CD4-positive, alpha-beta T cell (primary cell): ENCODE data around the gene RBM48. TPM values are rescaled to one million over a fixed set of nuclear protein-coding genes. Genes with fewer than 3 reads are reported as not detected.
A peak's percentile ranks its signal among the peaks of the same experiment; 100 is the strongest.

Experiments
- ATAC-seq: fragments of 200-7000 bp; cut with Tn5 transposase; one replicate; pipeline ENCODE4 v1.10.0; 2022; ENCODE audit warnings: mild to moderate bottlenecking; ENCODE audit not compliant: poor library complexity
- CTCF ChIA-PET: fragments of 350-600 bp; sonication (Branson Sonifier 250); formaldehyde crosslinking; loops from one replicate; lab custom pipeline; 2021; ENCODE audit warnings: antibody characterized with exemption, inconsistent platforms; lab: Charles Lee
- POLR2A ChIA-PET: fragments of 350-600 bp; sonication (Branson Sonifier 250); formaldehyde crosslinking; loops from one replicate; lab custom pipeline; 2021; ENCODE audit warnings: antibody characterized with exemption, inconsistent platforms; lab: Charles Lee
- DNase-seq, 14 experiments: peaks; one replicate each; pipeline ENCODE4 v3.0.0-alpha.2; 2013 to 2020; ENCODE audit warnings: mixed read lengths in 2 of 14
- H3K27ac ChIP-seq, 2 donors: one replicate each; pipeline versions ENCODE4 v1.5.1 to v1.7.0; 2013; ENCODE audit warnings: low read length in 2 of 2, low read depth in 1 of 2, mild to moderate bottlenecking in 1 of 2
- H3K27me3 ChIP-seq, 2 experiments: 1 replicate in 1 of 2; 2 replicates in 1 of 2; pipeline versions ENCODE4 v1.6.1 to v1.7.0; 2013; ENCODE audit warnings: low read length in 2 of 2, control low read depth in 1 of 2, mild to moderate bottlenecking in 1 of 2, moderate library complexity in 1 of 2; ENCODE audit not compliant: insufficient read depth in 2 of 2, control insufficient read depth in 1 of 2
- H3K36me3 ChIP-seq: one replicate; pipeline ENCODE4 v1.6.1; 2013; ENCODE audit warnings: low read length, control low read depth; ENCODE audit not compliant: insufficient read depth
- H3K4me1 ChIP-seq: one replicate; pipeline ENCODE4 v1.6.1; 2013; ENCODE audit warnings: low read length, control low read depth; ENCODE audit not compliant: insufficient read depth
- H3K4me3 ChIP-seq: one replicate; pipeline ENCODE4 v1.5.1; 2013; ENCODE audit warnings: mild to moderate bottlenecking, low read length, moderate library complexity
- H3K9me3 ChIP-seq, 2 experiments: 1 replicate in 1 of 2; 2 replicates in 1 of 2; pipeline versions ENCODE4 v1.6.1 to v1.7.0; 2013; ENCODE audit warnings: low read length in 2 of 2, mild to moderate bottlenecking in 2 of 2, control low read depth in 1 of 2, moderate library complexity in 1 of 2; ENCODE audit not compliant: control insufficient read depth in 1 of 2, insufficient read depth in 1 of 2
- H3K27ac Mint-ChIP-seq: one replicate; pipeline ENCODE4 v1.8.0; 2020; ENCODE audit warnings: mixed read lengths
- H3K27me3 Mint-ChIP-seq: one replicate; pipeline ENCODE4 v1.8.0; 2021; ENCODE audit warnings: mixed read lengths
- H3K36me3 Mint-ChIP-seq: one replicate; pipeline ENCODE4 v1.8.0; 2021; ENCODE audit warnings: low read depth, mixed read lengths
- H3K4me1 Mint-ChIP-seq: one replicate; pipeline ENCODE4 v1.8.0; 2021; ENCODE audit warnings: low read depth, mixed read lengths
- H3K4me3 Mint-ChIP-seq: one replicate; pipeline ENCODE4 v1.8.0; 2020; ENCODE audit warnings: mild to moderate bottlenecking, mixed read lengths
- H3K9me3 Mint-ChIP-seq: one replicate; pipeline ENCODE4 v1.8.0; 2020; ENCODE audit warnings: mixed read lengths
- CTCF ChIP-seq: fragments of 200-600 bp; IDR thresholded peaks from one replicate; pipeline ENCODE4 v1.8.0; 2022; ENCODE audit warnings: antibody characterized with exemption, mild to moderate bottlenecking
- intact Hi-C, 2 experiments: fragments of 100-400 bp; cut with DNase I in 1 of 2; cut with micrococcal nuclease in 1 of 2; formaldehyde crosslinking; loops; one replicate each; pipeline versions ENCODE4 v1.15.1 to v1.9.0; 2023 to 2025; cut with DNase I, micrococcal nuclease
- total RNA-seq, 174 experiments: library from RNA in 2 of 174; stranded (reverse) in 2 of 174; gene quantifications; one replicate each; pipeline ENCODE4 v1.2.3 and lab custom pipeline; 2021 to 2026

Gene RBM48
- total RNA-seq, 2 experiments from 2014 or later, result 45.4 to 47.3 TPM

- no peaks in the 10 kb centered on the region for H3K9me3 Mint-ChIP-seq
- Histone ChIP-seq H3K27me3 (no peaks in the 10 kb centered on the region), H3K4me3 (no peak overlapping the region), H3K36me3 (peaks cover 25% of the 10 kb centered on the region), H3K9me3 (no peaks in the 10 kb centered on the region), H3K27ac (no peak overlapping the region), H3K4me1 (no peaks in the 10 kb centered on the region)
- DNase-seq, result no peak
- ChIA-PET POLR2A (interaction anchor here (0.9 kb wide), 1 partner anchor 9 kb away, joined by 4 read pairs; the partner anchor contains the start of gene RBM48), CTCF (no interaction called here)
- H3K36me3 Mint-ChIP-seq, result peaks cover 35% of the 10 kb centered on the region
- H3K4me1 Mint-ChIP-seq, result no peaks in the 10 kb centered on the region
- intact Hi-C loops, result loop anchor here in 1 of 2 experiments (10.0 kb wide), 2 partner anchors 275 to 535 kb away; partner anchors contain the start of genes ANKIB1 and KRIT1
- H3K27ac Mint-ChIP-seq, result no peak overlapping the region
- no peak for ATAC-seq
- H3K27me3 Mint-ChIP-seq, result no peaks in the 10 kb centered on the region
- no peak for TF ChIP-seq CTCF
- no peak overlapping the region for H3K4me3 Mint-ChIP-seq
Observed at GRCh38 chr7:92520024-92520423, 8.6 kb upstream of the RBM48 start.

GRCh38 chr7:92523110-92523509 lies 5.5 kb upstream of the RBM48 start:
- H3K27ac ChIP-seq, result no peak overlapping the region
- H3K4me1 ChIP-seq, result peaks cover 10% of the 10 kb centered on the region
- Mint-ChIP-seq H3K9me3 (no peaks in the 10 kb centered on the region), H3K4me3 (no peak overlapping the region), H3K36me3 (peaks cover 19% of the 10 kb centered on the region), H3K4me1 (peaks cover 25% of the 10 kb centered on the region), H3K27me3 (no peaks in the 10 kb centered on the region), H3K27ac (no peak overlapping the region)
- H3K27me3 ChIP-seq, result no peaks in the 10 kb centered on the region
- DNase-seq (no peak), ATAC-seq (no peak)
- no peaks in the 10 kb centered on the region for H3K9me3 ChIP-seq
- ChIA-PET POLR2A (no interaction called here), CTCF (no interaction called here)
- no peak for TF ChIP-seq CTCF
- intact Hi-C loops, result loop anchor here in 1 of 2 experiments (10.0 kb wide), 2 partner anchors 278 to 532 kb away; partner anchors contain the start of genes ANKIB1 and KRIT1
- peaks cover 3% of the 10 kb centered on the region for H3K36me3 ChIP-seq
- H3K4me3 ChIP-seq, result no peak overlapping the region

- Histone ChIP-seq H3K9me3 (no peaks in the 10 kb centered on the region), H3K27ac (peak overlapping the region; percentile 85 to 91), H3K4me3 (peak overlapping the region; percentile 94), H3K27me3 (no peaks in the 10 kb centered on the region), H3K36me3 (peaks cover 18% of the 10 kb centered on the region), H3K4me1 (peaks cover 19% of the 10 kb centered on the region)
- peaks cover 32% of the 10 kb centered on the region for H3K36me3 Mint-ChIP-seq
- DNase-seq (peak; percentile 11 to 77 (median 40)), ATAC-seq (peak; percentile 15)
- intact Hi-C loops, result loop anchor here (1.0 to 10.0 kb wide), 11 partner anchors 63 to 647 kb away; partner anchors contain the start of genes ANKIB1 (in 2 of the 2), FAM133B (in 2 of the 2), KRIT1 (in 2 of the 2) and MTERF1 (in 1 of the 2)
- H3K4me1 Mint-ChIP-seq, result peaks cover 47% of the 10 kb centered on the region
- peak overlapping the region; percentile 94 for H3K27ac Mint-ChIP-seq
- no peaks in the 10 kb centered on the region for H3K27me3 Mint-ChIP-seq
- peak overlapping the region; percentile 96 for H3K4me3 Mint-ChIP-seq
- CTCF ChIA-PET, result interaction anchor here (0.9 to 2.2 kb wide), 13 partner anchors 12 to 591 kb away, joined by 3 to 18 read pairs (median 4); partner anchors contain the start of genes CYP51A1, GATAD1 and SAMD9
- POLR2A ChIA-PET, result interaction anchor here (1.1 to 2.7 kb wide), 17 partner anchors 11 to 705 kb away, joined by 3 to 77 read pairs (median 7); partner anchors contain the start of genes AKAP9, ANKIB1, CDK6 and CYP51A1
- no peaks in the 10 kb centered on the region for H3K9me3 Mint-ChIP-seq
- no peak for TF ChIP-seq CTCF
Observed at GRCh38 chr7:92527300-92528187, 1.1 kb upstream of the RBM48 start.
